Endometrial microvascular endothelial cells (primary cell): Measurements from ENCODE around the gene MCM8. TPM values are rescaled to one million over a fixed set of nuclear protein-coding genes. Genes with fewer than 3 reads are reported as not detected.
"Not testable (repeated sequence)": the region's sequence is repeated elsewhere in the genome, so short reads cannot be mapped to it uniquely, and the experiment has no call there.

Experiments used
- in situ Hi-C: cut with HindIII; loops from 2 replicates; pipeline ENCODE4 v1.10.0; 2017; ENCODE audit warnings: low sequenced_read_pairs, low pct_unique_long_range_greater_than_20kb; ENCODE audit errors: inconsistent ontology term
- total RNA-seq: library from RNA; depleted of rRNA; stranded (reverse); fragments of >200 nt; gene quantifications from one replicate; pipeline ENCODE4 v1.2.3, GENCODE V29; 2015; ENCODE audit errors: inconsistent ontology term

Gene MCM8
- total RNA-seq, 1 donor from 2014 or later = 14.5 TPM

DNA sequence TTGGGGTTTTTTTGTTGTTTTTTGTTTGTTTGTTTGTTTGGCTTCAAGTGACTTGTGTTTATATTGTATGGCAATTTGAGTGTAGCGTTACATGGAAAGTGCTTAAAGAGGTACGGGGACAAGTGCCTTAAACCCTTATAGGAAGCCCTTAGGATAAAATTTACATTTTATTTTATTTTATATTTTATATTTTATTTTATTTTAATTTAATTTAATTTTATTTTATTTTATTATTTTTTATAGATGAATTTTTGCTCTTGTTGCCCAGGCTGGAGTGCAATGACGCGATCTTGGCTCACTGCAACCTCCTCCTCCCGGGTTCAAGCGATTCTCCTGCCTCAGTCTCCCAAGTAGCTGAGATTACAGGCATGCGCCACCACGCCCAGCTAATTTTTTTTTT is 82.5 kb downstream of the MCM8 start:
- in situ Hi-C loops = not testable (repeated sequence)

DNA sequence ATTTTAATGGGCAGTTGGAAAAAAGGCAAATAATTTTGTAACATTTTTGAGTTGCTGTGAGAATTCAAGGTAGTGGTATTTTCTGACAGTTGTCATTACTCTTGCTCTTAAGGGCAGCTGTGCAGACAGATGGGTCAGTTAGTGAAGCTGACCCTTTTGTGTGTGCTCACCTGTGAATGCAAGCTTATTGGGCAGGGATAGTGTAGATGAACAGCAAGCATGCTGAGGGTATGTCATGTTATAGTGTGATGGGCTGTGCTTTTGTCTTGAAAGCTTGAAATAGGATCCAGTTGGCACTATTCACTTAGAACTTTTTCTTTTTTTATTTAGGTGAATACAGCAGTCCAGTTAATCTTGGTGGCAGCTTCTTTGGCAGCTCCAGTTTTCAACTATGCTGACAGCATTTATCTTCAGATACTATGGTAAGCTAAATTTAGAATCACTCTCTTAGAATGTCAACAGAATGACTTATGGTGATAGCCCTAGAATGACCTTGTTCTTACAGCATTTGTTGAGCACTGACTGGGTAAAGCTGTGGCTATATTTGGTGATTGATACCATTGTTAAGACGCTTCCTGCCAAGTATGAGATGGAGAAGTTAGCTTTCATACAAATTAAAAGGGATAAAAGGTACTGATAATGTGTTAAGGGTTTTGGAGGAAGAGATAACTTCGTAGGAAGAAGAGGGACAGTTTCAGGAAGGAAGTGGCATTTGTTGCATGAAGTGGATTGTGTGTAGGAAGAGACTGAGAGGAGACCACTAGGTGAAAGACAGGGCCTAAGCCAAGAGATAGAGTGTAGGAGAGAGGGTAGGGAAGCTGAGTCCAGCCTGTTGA is 83.9 kb downstream of the MCM8 start:
- in situ Hi-C loops = no loop called here

DNA sequence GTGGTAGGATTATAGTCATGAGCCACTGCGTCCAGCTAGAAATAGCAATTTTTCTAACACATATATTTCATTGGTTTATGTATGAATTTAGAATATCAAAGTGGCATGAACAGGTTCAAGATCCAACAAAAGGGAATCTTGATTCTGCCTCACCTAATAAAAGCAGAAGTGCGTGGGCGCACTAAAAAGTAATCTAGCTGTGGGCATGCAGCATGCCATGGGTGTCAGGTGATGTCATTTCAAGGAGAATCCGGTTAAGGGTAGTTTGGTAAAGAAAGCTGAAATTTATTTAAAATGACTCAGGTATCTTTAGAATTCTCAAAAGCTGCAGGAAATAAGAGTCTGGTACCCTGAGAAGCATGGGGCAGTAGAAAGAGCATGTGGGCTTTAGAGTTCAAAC is 85.8 kb downstream of the MCM8 start:
- in situ Hi-C loops = no loop called here

DNA sequence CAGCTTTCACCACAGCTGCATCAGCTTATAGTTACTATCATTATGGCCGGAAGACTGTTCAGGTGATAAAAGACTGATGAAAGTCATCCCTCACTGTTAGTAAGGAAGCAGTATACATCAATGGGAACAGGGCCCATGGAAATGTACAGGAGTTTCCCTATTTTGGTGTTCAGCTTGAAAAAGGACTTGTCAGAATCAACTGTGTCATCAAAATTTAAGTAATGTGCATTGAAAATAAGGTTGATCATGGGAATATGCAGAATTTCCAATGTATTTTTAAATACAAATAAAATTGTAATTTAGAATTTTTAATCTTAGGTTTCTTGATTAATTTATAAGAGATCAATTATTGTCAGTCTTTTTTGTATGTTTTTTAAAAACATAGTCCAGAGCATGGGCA is 86.6 kb downstream of the MCM8 start:
- in situ Hi-C loops = no loop called here

DNA sequence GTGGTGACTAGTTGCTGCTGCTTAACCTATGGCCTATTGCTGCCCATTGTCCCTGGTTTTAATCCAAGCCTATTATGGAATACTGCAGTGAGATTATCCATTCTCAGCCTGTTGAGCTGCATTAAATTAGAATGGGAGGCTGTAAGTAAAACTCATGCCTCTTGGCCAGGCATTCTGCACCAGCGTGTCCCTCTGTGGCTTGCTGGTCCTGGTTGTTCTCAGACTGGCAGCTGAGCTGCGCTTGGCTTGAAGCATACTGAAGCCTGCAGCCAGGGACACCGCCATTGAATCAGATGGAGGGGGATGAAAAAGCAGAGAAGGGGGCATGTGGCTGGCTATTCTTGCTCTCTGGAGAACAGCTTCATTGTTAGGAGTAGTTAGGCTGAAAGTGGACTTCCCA is 87.8 kb downstream of the MCM8 start:
- in situ Hi-C loops = no loop called here

DNA sequence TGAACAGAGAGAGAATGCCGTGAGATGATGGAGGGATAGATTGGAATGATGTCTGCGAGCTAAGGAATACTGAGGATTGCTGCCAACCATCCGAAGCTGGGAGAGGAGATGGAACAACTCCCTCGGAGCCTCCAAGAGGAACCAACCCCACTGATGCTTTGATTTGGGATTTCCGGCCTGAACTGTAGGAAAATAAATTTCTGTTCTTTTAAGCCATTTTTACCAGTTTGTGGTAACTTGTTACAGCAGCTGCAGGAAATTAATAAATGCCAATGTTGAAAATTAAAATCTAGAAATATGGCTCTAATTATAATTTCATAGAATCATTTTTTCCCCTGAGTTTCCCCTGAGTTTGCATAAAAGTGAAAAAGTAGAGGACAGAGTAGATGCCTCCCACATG is 89.3 kb downstream of the MCM8 start:
- in situ Hi-C loops = no loop called here

DNA sequence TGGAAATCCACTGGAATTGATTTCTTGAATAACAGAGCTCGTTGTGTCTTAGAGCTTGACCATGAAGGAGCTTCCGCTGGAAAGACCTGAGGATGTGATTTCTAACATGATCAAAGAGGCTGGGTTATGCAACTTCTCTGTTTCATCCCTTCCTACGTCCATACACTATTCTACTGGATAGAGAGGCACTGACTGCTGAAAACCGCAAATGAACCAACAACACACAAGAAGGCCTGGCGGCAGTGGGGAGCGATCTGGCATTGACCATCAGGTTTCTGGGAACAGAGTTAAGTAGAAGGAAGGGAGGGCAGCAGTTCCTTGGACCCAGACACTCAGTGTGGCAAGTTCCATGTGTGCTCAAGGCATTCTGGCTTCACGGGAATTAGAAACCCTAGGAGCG is 90.1 kb downstream of the MCM8 start:
- in situ Hi-C loops = no loop called here

DNA sequence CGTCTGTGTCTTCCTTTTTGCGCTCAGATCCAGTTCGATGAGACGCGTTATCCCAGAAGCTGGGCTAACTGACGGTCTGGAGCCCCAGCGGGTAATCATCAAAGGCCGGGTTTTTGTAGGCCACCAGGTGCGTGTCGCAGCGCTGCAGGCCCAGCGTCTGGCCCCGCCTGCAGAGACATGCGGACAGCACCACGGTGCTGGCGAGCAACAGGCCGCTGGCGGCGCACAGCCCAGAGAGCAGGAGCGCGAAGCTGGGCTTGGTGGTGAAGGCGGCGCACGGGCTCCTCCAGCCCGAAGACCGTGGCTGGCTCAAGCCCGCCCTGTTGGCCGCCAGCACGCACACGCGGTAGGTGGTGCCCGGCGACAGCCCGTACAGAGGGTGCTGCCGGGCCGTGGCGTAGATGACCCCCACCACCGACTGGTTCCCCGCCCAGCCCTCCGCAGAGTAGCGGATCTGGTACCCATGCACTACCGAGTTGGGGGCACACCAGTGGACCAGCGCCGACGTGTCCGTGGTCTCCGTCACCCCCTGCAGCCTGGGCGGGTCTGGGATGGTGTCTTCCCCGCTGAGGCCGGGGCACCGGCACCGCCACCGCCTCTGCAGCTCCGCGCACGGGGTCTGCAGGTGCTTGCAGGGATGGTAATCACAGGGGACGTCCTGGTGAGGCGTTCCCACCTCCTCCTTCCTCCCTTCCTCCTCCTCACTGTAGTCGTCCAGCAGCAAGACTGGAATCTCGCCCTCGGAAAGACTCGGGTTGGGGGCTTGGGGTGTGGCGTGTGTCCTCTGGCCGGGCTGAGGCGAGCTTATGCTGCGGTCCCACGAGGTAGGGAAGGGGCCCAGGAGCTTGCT is 90.7 kb downstream of the MCM8 start:
- in situ Hi-C loops = no loop called here

DNA sequence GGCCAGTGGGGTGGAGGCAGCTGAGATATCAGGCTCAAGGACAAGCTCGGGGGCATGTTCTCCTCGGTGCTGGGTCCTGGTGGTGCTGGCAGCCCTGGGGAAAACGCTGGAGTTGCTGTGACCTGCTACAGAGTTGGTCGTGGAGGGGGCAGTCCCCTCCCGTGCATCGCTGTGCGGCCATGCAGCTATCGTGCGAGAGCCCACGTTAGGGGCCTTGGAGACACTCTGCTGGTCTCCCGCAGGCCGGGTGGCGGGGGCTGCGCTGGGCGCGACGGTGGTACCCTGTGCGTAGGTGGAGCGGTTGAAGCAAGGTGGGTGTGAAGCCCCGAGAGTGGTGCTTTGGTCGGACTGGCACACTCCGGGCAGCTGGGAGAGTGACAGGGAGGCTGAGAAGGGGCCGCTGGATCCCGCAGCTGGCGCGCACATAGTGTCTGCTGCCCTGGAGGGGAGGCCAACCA is 91.4 kb downstream of the MCM8 start:
- in situ Hi-C loops = no loop called here

DNA sequence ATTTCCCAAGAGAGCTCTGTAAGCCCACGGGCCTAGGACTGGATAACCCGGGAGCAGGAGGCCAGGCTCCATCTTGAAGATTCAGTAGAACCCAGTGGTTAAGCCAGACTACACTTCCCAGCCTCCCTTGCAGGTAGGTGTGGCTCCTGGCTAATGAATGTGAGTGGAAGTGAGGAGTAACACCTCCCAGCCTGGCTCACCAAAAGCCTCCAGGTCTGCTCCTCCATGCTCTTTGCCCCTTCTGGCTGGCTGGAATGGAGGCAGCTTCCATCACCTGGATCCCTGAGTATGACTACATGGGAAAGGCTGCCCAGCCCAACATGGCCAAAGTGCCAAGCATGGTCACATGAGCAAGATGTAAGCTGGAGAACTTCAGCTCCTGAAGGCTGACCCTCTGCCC is 93.7 kb downstream of the MCM8 start:
- in situ Hi-C loops = no loop called here

DNA sequence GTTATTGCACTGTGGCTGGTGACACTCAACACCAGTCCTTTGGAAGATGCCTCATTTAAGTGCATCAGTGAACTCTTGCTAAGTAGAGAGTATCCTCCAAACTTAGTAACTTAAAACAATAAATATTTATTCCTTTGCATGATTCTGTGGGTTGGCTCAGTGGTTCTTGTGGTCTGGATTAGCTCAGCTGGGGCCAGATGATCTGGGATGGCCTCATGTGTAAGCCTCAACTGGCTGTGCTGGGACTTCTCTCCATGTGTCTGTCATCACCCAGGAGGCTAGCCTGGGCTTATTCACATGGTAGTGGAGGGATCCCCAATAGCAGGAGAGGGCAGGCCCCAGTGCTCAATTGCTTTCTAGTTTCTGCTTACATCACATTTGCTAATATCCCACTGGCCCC is 95.1 kb downstream of the MCM8 start:
- in situ Hi-C loops = no loop called here

DNA sequence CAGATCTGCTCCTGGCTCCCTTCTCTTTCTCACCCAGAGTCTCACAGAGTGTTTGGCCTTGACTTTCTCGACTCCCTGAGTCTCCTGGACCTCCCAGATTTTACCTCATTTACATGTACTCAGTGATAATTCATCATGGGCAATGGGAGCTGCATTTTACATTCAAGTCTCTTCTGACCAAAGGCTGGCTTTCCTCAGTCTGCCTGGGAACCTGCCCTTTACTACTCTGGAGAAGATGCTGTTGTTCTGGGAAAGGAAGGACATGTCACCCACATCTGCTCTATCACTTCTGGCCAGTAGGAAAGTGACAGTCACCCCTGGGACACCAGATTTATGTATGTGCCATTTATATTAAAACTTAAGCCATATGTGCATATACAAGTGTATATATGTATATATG is 96.0 kb downstream of the MCM8 start:
- in situ Hi-C loops = no loop called here

DNA sequence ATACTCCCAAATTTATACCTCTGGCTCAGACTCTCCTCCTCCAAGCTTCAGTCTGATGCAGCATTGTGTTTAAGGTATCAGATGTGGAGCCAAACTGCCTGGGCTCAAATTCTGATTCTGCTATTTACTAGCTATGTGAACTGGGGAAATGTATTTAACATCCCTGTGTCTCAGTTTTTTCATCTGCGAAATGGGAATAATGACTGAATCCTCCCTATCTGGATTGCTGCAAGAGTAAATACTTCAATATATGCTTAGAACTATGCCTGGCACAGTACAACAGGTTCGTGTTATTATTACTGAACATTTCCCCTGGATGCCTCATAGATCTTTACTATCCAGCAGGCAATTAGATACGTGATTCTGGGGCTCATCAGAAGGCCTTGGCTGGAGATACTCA is 97.9 kb downstream of the MCM8 start:
- in situ Hi-C loops = no loop called here

Other genes with a start within 250 kb of the MCM8 start
- 0.19 TPM for gene SHLD1, start 200.3 kb upstream of the MCM8 start, total RNA-seq
- gene CHGB, start 39.1 kb upstream of the MCM8 start, total RNA-seq = not detected
- gene TRMT6, start 119 bp upstream of the MCM8 start, total RNA-seq = 10.2 TPM
- 50.1 TPM for gene CRLS1, start 55.5 kb downstream of the MCM8 start, total RNA-seq
- gene LRRN4, start 103.4 kb downstream of the MCM8 start, total RNA-seq = not detected
- gene FERMT1, start 172.4 kb downstream of the MCM8 start, total RNA-seq = 4.4 TPM